ENCODE data around the gene TLE3.

The TLE3 gene

DNA sequence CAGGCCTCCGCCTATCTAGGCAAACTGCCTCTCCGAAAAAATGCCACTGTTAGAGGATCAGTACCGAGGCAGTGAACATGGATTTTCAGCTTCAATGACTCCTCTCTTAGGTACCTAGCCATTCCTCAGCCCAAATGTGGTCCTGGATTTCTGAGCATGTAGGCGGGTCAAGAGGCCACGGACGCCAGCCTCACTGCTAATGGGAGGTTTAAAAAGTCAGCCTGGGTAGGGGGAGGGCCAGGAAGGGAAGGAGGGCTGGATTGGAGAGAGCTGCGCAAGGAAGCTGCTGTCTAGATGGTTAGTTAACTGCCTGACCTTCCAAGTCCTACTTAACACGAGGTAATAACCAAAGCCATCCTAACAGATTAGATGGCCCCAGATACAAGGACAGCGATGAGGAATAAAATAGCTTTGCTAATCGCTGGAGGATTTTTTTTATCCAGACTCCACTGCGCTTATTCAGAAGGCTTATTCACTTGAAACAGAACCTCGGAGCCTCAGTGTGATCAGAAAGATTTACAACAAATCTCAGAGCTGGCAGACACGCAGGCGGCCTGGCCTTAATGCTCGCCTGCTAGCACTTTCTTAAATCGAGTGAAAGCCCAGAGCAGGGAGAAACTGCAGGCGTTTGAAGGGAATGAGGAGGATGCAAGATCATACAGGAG, 34.3 kb downstream of the TLE3 start:
- Histone ChIP-seq H3K4me3 (ENCODE audit: low read depth, low read length) (no peak overlapping the region), H3K4me1 (peaks cover 29% of the 10 kb centered on the region), H3K27me3 (no peaks in the 10 kb centered on the region), H3K9me3 (no peaks in the 10 kb centered on the region), H3K36me3 (peaks cover 43% of the 10 kb centered on the region)
- no peak for DNase-seq
- TF ChIP-seq, protein P1, sequence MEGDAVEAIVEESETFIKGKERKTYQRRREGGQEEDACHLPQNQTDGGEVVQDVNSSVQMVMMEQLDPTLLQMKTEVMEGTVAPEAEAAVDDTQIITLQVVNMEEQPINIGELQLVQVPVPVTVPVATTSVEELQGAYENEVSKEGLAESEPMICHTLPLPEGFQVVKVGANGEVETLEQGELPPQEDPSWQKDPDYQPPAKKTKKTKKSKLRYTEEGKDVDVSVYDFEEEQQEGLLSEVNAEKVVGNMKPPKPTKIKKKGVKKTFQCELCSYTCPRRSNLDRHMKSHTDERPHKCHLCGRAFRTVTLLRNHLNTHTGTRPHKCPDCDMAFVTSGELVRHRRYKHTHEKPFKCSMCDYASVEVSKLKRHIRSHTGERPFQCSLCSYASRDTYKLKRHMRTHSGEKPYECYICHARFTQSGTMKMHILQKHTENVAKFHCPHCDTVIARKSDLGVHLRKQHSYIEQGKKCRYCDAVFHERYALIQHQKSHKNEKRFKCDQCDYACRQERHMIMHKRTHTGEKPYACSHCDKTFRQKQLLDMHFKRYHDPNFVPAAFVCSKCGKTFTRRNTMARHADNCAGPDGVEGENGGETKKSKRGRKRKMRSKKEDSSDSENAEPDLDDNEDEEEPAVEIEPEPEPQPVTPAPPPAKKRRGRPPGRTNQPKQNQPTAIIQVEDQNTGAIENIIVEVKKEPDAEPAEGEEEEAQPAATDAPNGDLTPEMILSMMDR (IDR thresholded peaks at IDR 0.05; ENCODE audit: low read depth, low read length): no peak

DNA sequence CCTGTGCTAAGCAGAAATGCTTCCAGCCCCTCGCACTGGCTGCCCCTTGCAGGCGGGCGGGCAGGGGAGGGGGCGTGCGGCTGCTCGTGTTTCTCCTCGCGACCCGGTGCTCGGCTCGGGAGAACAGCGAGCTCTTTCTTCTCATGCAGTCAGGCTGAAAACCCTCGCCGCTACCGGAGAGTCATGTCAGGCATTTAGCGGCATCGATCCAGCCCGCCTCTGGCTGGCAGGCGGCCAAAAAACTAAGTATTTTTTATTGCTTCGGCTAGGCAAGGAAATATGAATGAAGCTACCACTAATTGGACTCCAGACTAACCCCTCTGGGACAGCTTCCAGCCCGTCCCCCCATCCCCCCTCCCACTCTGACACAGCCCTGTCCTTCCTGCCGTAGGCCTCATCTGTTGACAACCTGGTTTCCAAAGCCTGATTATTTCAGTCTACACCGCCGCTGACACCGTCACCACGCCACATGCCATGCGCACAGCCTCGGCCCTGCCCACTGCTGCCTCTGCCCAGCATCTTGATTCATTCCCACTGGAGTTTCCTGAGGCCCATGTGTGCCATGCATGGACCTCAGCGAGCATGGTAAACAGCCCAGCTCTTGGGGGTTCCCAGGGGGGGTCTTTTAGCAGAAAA, 35.3 kb downstream of the TLE3 start:
- DNase-seq: peak; percentile 91
- H3K4me3 ChIP-seq (ENCODE audit: low read depth, low read length): peak overlapping the region; percentile 51

DNA sequence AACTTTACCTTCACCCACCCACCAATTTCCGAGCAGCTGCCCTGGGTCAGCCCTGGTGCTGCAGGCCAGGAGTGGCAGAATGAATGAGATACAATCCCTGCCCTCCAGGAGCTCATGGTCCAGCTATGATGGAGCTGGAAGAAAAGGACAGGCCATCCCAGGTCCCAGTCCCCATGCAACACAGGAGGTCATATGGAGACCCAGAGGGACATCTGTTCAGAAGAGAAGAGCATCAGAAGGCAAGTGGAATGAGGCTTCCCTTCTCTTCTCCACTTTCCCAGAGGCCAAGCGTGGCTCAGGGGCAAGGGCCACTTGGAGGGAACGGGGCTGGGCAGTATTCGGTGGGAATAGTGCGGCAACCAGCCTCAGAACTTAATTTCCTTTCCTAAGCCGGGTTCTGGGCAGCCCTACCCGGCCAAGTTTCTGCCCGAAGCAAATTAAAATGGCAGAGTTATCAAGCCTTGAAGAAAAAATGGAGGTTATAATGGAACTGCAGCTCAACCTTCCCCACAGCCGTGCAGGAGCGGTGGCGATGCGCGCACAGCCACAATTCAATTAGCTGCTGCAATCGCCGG, 35.9 kb downstream of the TLE3 start:
- Histone ChIP-seq H3K27me3 (no peaks in the 10 kb centered on the region), H3K4me3 (ENCODE audit: low read depth, low read length) (peak overlapping the region; percentile 51), H3K36me3 (peaks cover 54% of the 10 kb centered on the region), H3K9me3 (no peaks in the 10 kb centered on the region), H3K4me1 (peaks cover 29% of the 10 kb centered on the region)
- no peak for DNase-seq
- TF ChIP-seq, protein P1 (IDR thresholded peaks at IDR 0.05; ENCODE audit: low read depth, low read length): no peak

More for the DNA sequence above, 35.3 kb downstream of the TLE3 start:
- Histone ChIP-seq H3K4me1 (peaks cover 29% of the 10 kb centered on the region), H3K9me3 (no peaks in the 10 kb centered on the region), H3K27me3 (no peaks in the 10 kb centered on the region), H3K36me3 (peaks cover 51% of the 10 kb centered on the region)
- TF ChIP-seq, protein P1 (IDR thresholded peaks at IDR 0.05; ENCODE audit: low read depth, low read length): no peak

DNA sequence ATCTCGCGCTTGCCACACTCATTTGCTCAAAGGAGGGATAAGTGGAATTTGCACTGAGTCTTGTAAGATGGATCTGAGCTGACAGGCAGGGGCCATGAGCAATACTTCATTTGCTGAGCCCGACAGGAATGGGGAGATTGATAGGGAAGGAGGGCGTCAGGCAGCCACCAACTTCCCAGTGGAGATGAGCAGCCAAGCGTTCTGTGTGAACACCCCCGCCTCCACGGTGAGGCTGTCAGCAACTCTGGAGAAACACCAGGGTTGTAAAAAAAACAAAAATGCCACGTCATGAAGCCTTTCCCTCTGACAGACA, 36.8 kb downstream of the TLE3 start:
- Histone ChIP-seq H3K36me3 (peaks cover 55% of the 10 kb centered on the region), H3K9me3 (no peaks in the 10 kb centered on the region), H3K27me3 (no peaks in the 10 kb centered on the region), H3K4me3 (ENCODE audit: low read depth, low read length) (no peak overlapping the region), H3K4me1 (peaks cover 34% of the 10 kb centered on the region)
- TF ChIP-seq, protein P1 (IDR thresholded peaks at IDR 0.05; ENCODE audit: low read depth, low read length): no peak
- DNase-seq: peak; percentile 12

DNA sequence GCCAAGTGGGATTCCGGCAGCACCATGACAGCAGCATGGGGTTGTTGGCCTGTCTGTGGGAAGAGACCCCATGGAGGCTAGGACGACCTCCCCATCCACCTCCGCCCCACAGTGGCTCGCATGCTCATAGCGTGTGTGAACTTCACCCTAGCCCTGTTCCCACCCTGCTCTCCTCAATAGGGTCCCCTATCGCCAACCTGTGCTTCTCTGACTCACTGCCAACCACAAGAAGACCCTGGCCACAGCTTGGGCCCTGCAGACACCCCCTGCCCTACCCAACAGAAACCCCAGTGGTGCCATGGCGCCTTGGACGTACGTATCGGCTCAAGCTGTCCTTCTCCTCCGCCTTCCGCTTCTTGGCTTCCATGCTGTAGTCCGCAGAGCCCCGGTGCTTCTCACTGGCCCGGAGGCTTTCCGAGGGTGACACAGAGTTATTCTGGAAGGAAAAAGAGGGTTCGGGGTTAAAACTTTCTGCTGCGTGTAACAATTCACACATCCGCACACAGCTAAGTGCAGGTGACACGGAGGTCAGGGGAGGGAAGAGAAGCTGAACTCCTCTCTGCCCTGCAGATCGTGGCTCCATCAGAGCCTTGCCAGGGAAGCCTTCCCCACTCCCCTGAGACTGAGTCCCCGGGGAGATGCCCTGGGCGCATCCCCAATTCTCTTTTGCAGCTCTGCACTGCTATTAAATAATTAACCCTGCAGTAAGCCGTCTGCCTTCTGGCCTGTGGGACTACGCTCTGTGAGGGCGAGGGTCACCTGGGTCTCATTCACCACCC, 37.3 kb downstream of the TLE3 start:
- DNase-seq: peak; percentile 29
- no peaks in the 10 kb centered on the region for H3K27me3 ChIP-seq
- no peaks in the 10 kb centered on the region for H3K9me3 ChIP-seq
- peaks cover 37% of the 10 kb centered on the region for H3K4me1 ChIP-seq
- no peak overlapping the region for H3K4me3 ChIP-seq (ENCODE audit: low read depth, low read length)
- TF ChIP-seq, protein P1 (IDR thresholded peaks at IDR 0.05; ENCODE audit: low read depth, low read length): no peak
- peaks cover 55% of the 10 kb centered on the region for H3K36me3 ChIP-seq
